GM12864 (cell line): ENCODE results near the gene PLD5.

ENCODE experiments used
- DNase-seq: peaks from one replicate; pipeline ENCODE4 v3.0.0-alpha.2; 2011; ENCODE audit warnings: low read depth
- H3K4me3 ChIP-seq: 2 replicates; pipeline ENCODE4 v1.5.1; 2011; ENCODE audit warnings: mild to moderate bottlenecking, low read depth, low read length, control low read depth
- CTCF ChIP-seq: IDR thresholded peaks from 2 replicates; pipeline ENCODE4 v1.5.1; 2011; ENCODE audit warnings: low read depth, mild to moderate bottlenecking, moderate library complexity, low read length, control low read depth, inconsistent platforms; ENCODE audit errors: missing control alignments

PLD5 gene

GRCh38 chr1:242524571-242525359 lies at the start of gene PLD5:
Gene PLD5 (minus strand): TSS chr1:242524697.
- DNase-seq, result no peak
- no peak within 1 kb of the TSS for H3K4me3 ChIP-seq
- no peak for TF ChIP-seq CTCF

GRCh38 chr1:242569867-242570266 lies 45.4 kb upstream of the PLD5 start:
- DNase-seq, result no peak
- H3K4me3 ChIP-seq, result no peak overlapping the region
- TF ChIP-seq CTCF, result no peak

- no peak for TF ChIP-seq CTCF
- DNase-seq, result no peak
- H3K4me3 ChIP-seq, result no peak overlapping the region
These were observed 44.2 kb upstream of the PLD5 start for GRCh38 chr1:242568666-242569065.

- no peak for TF ChIP-seq CTCF
- H3K4me3 ChIP-seq, result no peak overlapping the region
- no peak for DNase-seq
These were observed 43.1 kb upstream of the PLD5 start for GRCh38 chr1:242567596-242567995.

GRCh38 chr1:242556759-242557158 lies 32.3 kb upstream of the PLD5 start:
- no peak for TF ChIP-seq CTCF
- DNase-seq, result no peak
- H3K4me3 ChIP-seq, result no peak overlapping the region

- DNase-seq, result no peak
- H3K4me3 ChIP-seq, result no peak overlapping the region
- TF ChIP-seq CTCF, result no peak
These were observed 31.8 kb upstream of the PLD5 start for GRCh38 chr1:242556276-242556675.

GRCh38 chr1:242554577-242554976 lies 30.1 kb upstream of the PLD5 start:
- no peak for DNase-seq
- no peak for TF ChIP-seq CTCF
- no peak overlapping the region for H3K4me3 ChIP-seq
